HG03039 (cell line): ENCODE measurements around the gene ARHGEF40.
A peak's percentile ranks its signal among the peaks of the same experiment; 100 is the strongest.

Experiments
- ATAC-seq: cut with Tn5 transposase; IDR thresholded peaks from one replicate; pipeline ENCODE4 v1.9.1; 2021; ENCODE audit warnings: mild to moderate bottlenecking, moderate library complexity; ENCODE audit not compliant: unreplicated experiment

The ARHGEF40 gene

GRCh38 chr14:21096438-21096837 lies 26.3 kb downstream of the ARHGEF40 start:
- no peak for ATAC-seq

- no peak for ATAC-seq
Observed at GRCh38 chr14:21096978-21097635, 27.0 kb downstream of the ARHGEF40 start.

GRCh38 chr14:21097636-21098075 lies 27.6 kb downstream of the ARHGEF40 start:
- no peak for ATAC-seq

- no peak for ATAC-seq
Observed at GRCh38 chr14:21098076-21098891, 28.2 kb downstream of the ARHGEF40 start, which contains the start of gene ZNF219. Gene ZNF219, minus strand, starts transcription at chr14:21098655. Its CDS starts 5,064 bp downstream, at chr14:21093591.

- ATAC-seq, result no peak
Observed at GRCh38 chr14:21098892-21099595, 28.9 kb downstream of the ARHGEF40 start.

- ATAC-seq, result no peak
Observed at GRCh38 chr14:21099596-21099985, 29.5 kb downstream of the ARHGEF40 start.

- no peak for ATAC-seq
Observed at GRCh38 chr14:21100931-21101330, 30.8 kb downstream of the ARHGEF40 start, which contains the start of gene TMEM253. Gene TMEM253, plus strand, starts transcription at chr14:21101066. Its CDS starts 278 bp downstream, at chr14:21101344.

- ATAC-seq, result no peak
Observed at GRCh38 chr14:21101802-21102413, 31.8 kb downstream of the ARHGEF40 start.

- ATAC-seq, result no peak
Observed at GRCh38 chr14:21102521-21103410, 32.7 kb downstream of the ARHGEF40 start.

- ATAC-seq, result no peak
Observed at GRCh38 chr14:21103411-21103709, 33.3 kb downstream of the ARHGEF40 start.

- ATAC-seq, result peak; percentile 81
Observed at GRCh38 chr14:21103710-21104447, 33.8 kb downstream of the ARHGEF40 start.

- ATAC-seq, result peak; percentile 43
Observed at GRCh38 chr14:21104448-21105060, 34.5 kb downstream of the ARHGEF40 start.

- no peak for ATAC-seq
Observed at GRCh38 chr14:21105095-21105494, 35.0 kb downstream of the ARHGEF40 start.

GRCh38 chr14:21106176-21106497 lies 36.0 kb downstream of the ARHGEF40 start:
- no peak for ATAC-seq

GRCh38 chr14:21106498-21107282 lies 36.6 kb downstream of the ARHGEF40 start:
- ATAC-seq, result no peak

GRCh38 chr14:21107283-21107800 lies 37.2 kb downstream of the ARHGEF40 start:
- no peak for ATAC-seq

GRCh38 chr14:21108791-21109190 lies 38.7 kb downstream of the ARHGEF40 start:
- ATAC-seq, result no peak
